Karpas-422 (cell line): Measurements from ENCODE around the gene ANKRD13C. TPM values are rescaled to one million over a fixed set of nuclear protein-coding genes. Genes with fewer than 3 reads are reported as not detected.

Experiments
- DNase-seq: peaks from one replicate; pipeline ENCODE4 v3.0.0-alpha.2; 2015
- H2AFZ ChIP-seq: fragments of 200-600 bp; sonication (generic); 2 replicates; pipeline ENCODE4 v1.6.1; 2014; ENCODE audit warnings: antibody characterized with exemption, low read length, mixed read lengths
- H3K27ac ChIP-seq: fragments of 200-600 bp; sonication (generic); 2 replicates; pipeline ENCODE4 v1.5.1; 2014; ENCODE audit warnings: mild to moderate bottlenecking, low read length, moderate library complexity
- H3K27me3 ChIP-seq: fragments of 200-600 bp; sonication (generic); 2 replicates; pipeline ENCODE4 v1.6.1; 2014; ENCODE audit warnings: low read length, mixed read lengths
- H3K36me3 ChIP-seq: fragments of 200-600 bp; sonication (generic); 2 replicates; pipeline ENCODE4 v1.6.1; 2014; ENCODE audit warnings: low read length, mixed read lengths; ENCODE audit not compliant: insufficient read depth
- H3K4me1 ChIP-seq: fragments of 200-600 bp; sonication (generic); 2 replicates; pipeline ENCODE4 v1.6.1; 2014; ENCODE audit warnings: mild to moderate bottlenecking, low read length, mixed read lengths
- H3K4me2 ChIP-seq: fragments of 200-600 bp; sonication (generic); 2 replicates; pipeline ENCODE4 v1.6.1; 2014; ENCODE audit warnings: low read length, low read depth, mild to moderate bottlenecking; ENCODE audit not compliant: poor library complexity, severe bottlenecking
- H3K4me3 ChIP-seq: fragments of 200-600 bp; sonication (generic); 2 replicates; pipeline ENCODE4 v1.5.1; 2014; ENCODE audit warnings: mild to moderate bottlenecking, antibody characterized with exemption, low read length, mixed read lengths
- H3K79me2 ChIP-seq: fragments of 200-600 bp; sonication (generic); 2 replicates; pipeline ENCODE4 v1.6.1; 2014; ENCODE audit warnings: mild to moderate bottlenecking, low read length, mixed read lengths
- H3K9ac ChIP-seq: fragments of 200-600 bp; sonication (generic); 2 replicates; pipeline ENCODE4 v1.6.0; 2014; ENCODE audit warnings: low read length
- H3K9me2 ChIP-seq: fragments of 200-600 bp; sonication (generic), shearing (Covaris generic); replicated peaks from 2 replicates; pipeline ENCODE4 v1.6.0; 2014; ENCODE audit warnings: mild to moderate bottlenecking, low read length, moderate library complexity; ENCODE audit not compliant: insufficient read depth
- H3K9me3 ChIP-seq: fragments of 300-700, 200-600 bp; sonication (generic); 2 replicates; pipeline ENCODE4 v1.6.1; 2014; ENCODE audit warnings: low read length, mixed read lengths
- H4K20me1 ChIP-seq: fragments of 200-600 bp; sonication (generic); 2 replicates; pipeline ENCODE4 v1.6.1; 2014; ENCODE audit warnings: mild to moderate bottlenecking, antibody characterized with exemption, low read length, low read depth; ENCODE audit not compliant: insufficient read depth
- total RNA-seq: library from RNA; depleted of rRNA; stranded (reverse); fragments of >200 nt; shearing (Covaris generic); gene quantifications from 2 replicates; pipeline ENCODE4 v1.2.3, GENCODE V29; 2014; ENCODE audit warnings: low replicate concordance

The ANKRD13C gene
- total RNA-seq, 1 experiment from 2014 or later, result 34.3 TPM

DNA sequence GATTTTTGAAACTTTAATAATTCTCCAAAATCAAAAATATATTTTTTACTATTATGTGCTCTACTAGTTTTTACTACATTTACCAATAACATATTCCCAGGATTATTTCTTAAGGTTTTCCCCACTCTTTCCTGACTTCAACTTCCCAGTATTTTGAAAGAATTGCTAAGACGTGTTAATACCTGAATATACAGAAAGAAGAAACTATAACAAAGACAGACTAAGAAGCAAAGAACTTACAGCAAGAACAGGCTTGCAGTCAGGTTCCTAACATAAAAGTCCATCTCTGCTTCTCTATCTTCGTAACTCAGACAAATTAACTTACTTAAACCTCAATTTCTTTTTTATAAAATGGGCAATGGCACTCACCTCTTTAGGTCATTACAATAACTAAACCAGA is 70.2 kb downstream of the ANKRD13C start:
- no peaks in the 10 kb centered on the region for H3K9me3 ChIP-seq
- H3K79me2 ChIP-seq, result peaks cover 48% of the 10 kb centered on the region
- H3K4me2 ChIP-seq, result no peak overlapping the region
- H3K9ac ChIP-seq, result no peak overlapping the region
- H3K27me3 ChIP-seq, result no peaks in the 10 kb centered on the region
- no peaks in the 10 kb centered on the region for H3K36me3 ChIP-seq
- H3K9me2 ChIP-seq, result no peaks in the 10 kb centered on the region
- no peak overlapping the region for H3K27ac ChIP-seq
- no peak for DNase-seq
- no peaks in the 10 kb centered on the region for H3K4me1 ChIP-seq
- H4K20me1 ChIP-seq, result no peaks in the 10 kb centered on the region
- H2AFZ ChIP-seq, result no peak overlapping the region
- H3K4me3 ChIP-seq, result no peak overlapping the region

- Histone ChIP-seq H3K9ac (no peak overlapping the region), H3K79me2 (peaks cover 39% of the 10 kb centered on the region), H3K27me3 (no peaks in the 10 kb centered on the region), H3K4me1 (no peaks in the 10 kb centered on the region), H3K4me2 (no peak overlapping the region), H2AFZ (no peak overlapping the region), H3K27ac (no peak overlapping the region), H4K20me1 (no peaks in the 10 kb centered on the region), H3K9me3 (no peaks in the 10 kb centered on the region), H3K4me3 (no peak overlapping the region), H3K36me3 (peaks cover 17% of the 10 kb centered on the region), H3K9me2 (no peaks in the 10 kb centered on the region)
- no peak for DNase-seq
These were observed 75.8 kb downstream of the ANKRD13C start for GRCh38 chr1:70278710-70279109.

DNA sequence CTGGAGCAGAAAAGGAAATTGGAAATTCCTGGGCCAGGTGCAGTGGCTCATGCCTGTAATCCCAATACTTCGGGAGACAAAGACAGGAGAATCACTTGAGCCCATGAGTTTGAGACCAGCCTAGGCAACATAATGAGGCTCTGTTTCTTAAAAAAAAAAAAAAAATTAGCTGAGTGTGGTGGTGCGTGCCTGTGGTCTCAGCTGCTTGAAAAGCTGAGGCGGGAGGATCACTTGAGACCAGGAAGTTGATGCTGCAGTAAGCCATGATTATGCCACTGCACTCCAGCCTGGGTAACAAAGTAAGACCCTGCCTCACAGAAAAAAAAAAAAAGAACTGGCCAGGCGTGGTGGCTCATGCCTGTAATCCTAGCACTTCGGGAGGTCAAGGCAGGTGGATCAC is 76.6 kb downstream of the ANKRD13C start:
- Histone ChIP-seq H3K27ac (no peak overlapping the region), H4K20me1 (no peaks in the 10 kb centered on the region), H3K9me3 (no peaks in the 10 kb centered on the region), H3K79me2 (peaks cover 43% of the 10 kb centered on the region), H3K4me3 (no peak overlapping the region), H2AFZ (no peak overlapping the region), H3K4me2 (no peak overlapping the region), H3K9ac (no peak overlapping the region), H3K9me2 (no peaks in the 10 kb centered on the region), H3K27me3 (no peaks in the 10 kb centered on the region), H3K36me3 (peaks cover 22% of the 10 kb centered on the region), H3K4me1 (no peaks in the 10 kb centered on the region)
- no peak for DNase-seq

DNA sequence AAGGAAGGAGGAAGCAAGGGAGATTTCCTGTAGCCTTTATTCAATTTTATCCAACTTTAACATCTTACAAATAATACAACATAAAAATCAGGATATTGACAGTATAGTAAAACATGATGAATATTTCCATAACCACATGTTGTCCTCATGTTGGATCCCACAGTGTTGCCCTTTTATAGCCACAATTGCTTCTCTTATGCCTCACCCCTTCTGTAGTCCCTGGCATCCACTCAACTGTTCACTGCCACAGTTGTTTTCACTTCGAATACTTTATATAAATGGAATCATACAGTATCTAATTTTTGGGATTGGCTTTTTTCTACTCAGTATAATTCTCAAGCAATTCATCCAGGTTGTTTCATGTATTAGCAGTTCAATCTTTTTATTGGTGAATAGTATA is 88.6 kb downstream of the ANKRD13C start:
- Histone ChIP-seq H3K4me2 (no peak overlapping the region), H3K9me3 (no peaks in the 10 kb centered on the region), H3K9ac (no peak overlapping the region), H2AFZ (no peak overlapping the region), H3K4me1 (no peaks in the 10 kb centered on the region), H3K4me3 (no peak overlapping the region), H3K79me2 (peaks cover 4% of the 10 kb centered on the region; the same call in 1 of the 2 replicates), H3K27me3 (no peaks in the 10 kb centered on the region), H3K9me2 (no peaks in the 10 kb centered on the region), H3K27ac (no peak overlapping the region), H3K36me3 (peaks cover 30% of the 10 kb centered on the region), H4K20me1 (no peaks in the 10 kb centered on the region)
- DNase-seq, result no peak

DNA sequence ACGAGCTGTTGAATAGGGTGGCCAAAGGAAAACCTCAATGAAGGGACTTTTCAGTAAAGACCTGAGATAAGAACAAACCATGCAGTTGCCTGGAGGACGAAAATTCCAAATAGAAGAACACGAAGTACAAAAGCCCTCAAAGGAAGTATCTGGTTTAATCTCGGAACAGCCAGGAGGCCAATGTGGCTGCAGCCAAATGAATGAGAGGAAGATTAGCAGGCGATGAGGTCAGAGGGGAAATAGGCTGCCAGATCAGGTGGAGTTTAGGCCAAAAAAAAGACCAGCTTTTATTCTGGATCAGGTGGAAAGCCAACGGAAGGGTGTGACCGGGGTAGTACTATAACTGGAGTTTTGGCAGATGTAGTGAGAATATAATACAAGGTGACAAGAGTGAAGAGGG is 89.7 kb downstream of the ANKRD13C start:
- H3K79me2 ChIP-seq, result peaks cover 4% of the 10 kb centered on the region; the same call in 1 of the 2 replicates
- H4K20me1 ChIP-seq, result no peaks in the 10 kb centered on the region
- no peak overlapping the region for H3K4me3 ChIP-seq
- H3K36me3 ChIP-seq, result peaks cover 26% of the 10 kb centered on the region
- no peaks in the 10 kb centered on the region for H3K27me3 ChIP-seq
- no peak overlapping the region for H2AFZ ChIP-seq
- H3K9me2 ChIP-seq, result no peaks in the 10 kb centered on the region
- H3K4me1 ChIP-seq, result no peaks in the 10 kb centered on the region
- no peaks in the 10 kb centered on the region for H3K9me3 ChIP-seq
- no peak overlapping the region for H3K27ac ChIP-seq
- DNase-seq, result no peak
- H3K4me2 ChIP-seq, result no peak overlapping the region
- H3K9ac ChIP-seq, result no peak overlapping the region

DNA sequence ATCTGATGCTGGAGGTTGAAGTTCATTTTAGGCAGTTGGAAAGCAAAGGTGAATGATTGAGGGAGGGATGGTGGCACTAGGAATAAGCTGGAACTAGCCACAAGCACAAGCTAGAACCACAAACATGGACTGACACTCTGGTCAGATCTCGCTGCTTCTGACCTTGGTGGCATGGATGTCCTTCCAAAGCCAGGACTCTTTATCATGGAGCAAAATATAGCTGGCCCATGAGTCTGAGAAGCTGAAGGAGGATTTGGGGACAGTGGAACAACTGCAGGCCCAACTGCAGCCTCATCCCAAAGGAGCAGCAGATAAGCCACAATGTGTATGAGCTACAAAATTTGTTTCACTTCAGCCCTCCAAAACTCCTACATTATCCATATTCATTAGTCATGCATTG is 97.9 kb downstream of the ANKRD13C start:
- Histone ChIP-seq H3K27me3 (no peaks in the 10 kb centered on the region), H3K4me2 (no peak overlapping the region)

DNA sequence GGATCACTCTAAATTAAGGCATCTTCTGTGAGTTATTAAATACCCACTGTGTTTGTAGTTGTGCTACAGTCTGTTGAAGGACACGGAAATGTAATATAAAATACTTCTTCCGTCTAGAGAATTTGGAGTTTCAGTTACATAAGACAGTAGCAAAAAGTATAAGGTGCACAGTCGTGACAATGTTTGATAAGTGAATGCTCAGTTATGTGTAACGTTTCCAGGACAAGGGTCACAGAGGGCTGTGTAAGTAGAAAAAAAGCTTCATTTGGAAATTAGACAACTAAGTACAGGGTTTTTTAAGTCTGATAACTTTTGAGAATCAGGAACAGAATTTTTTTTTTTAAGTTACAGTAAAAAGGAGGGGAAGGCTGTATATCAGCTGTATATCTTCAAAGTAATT is 105.8 kb downstream of the ANKRD13C start:
- DNase-seq, result no peak
- H3K9ac ChIP-seq, result no peak overlapping the region
- H3K4me2 ChIP-seq, result no peak overlapping the region
- H3K27ac ChIP-seq, result no peak overlapping the region
- no peaks in the 10 kb centered on the region for H3K27me3 ChIP-seq
- H3K36me3 ChIP-seq, result peaks cover 94% of the 10 kb centered on the region
- H3K79me2 ChIP-seq, result peaks cover 39% of the 10 kb centered on the region
- H3K4me3 ChIP-seq, result no peak overlapping the region
- peaks cover 4% of the 10 kb centered on the region; the same call in 1 of the 2 replicates for H4K20me1 ChIP-seq
- no peaks in the 10 kb centered on the region for H3K9me2 ChIP-seq
- no peak overlapping the region for H2AFZ ChIP-seq
- H3K4me1 ChIP-seq, result no peaks in the 10 kb centered on the region
- no peaks in the 10 kb centered on the region for H3K9me3 ChIP-seq

More for the DNA sequence above, 97.9 kb downstream of the ANKRD13C start:
- no peaks in the 10 kb centered on the region for H3K9me2 ChIP-seq
- no peak for DNase-seq
- H3K4me3 ChIP-seq, result no peak overlapping the region
- H4K20me1 ChIP-seq, result no peaks in the 10 kb centered on the region
- H3K9me3 ChIP-seq, result no peaks in the 10 kb centered on the region
- H3K36me3 ChIP-seq, result peaks cover 16% of the 10 kb centered on the region; the same call in 1 of the 2 replicates
- H3K4me1 ChIP-seq, result no peaks in the 10 kb centered on the region
- no peak overlapping the region for H3K27ac ChIP-seq
- no peak overlapping the region for H2AFZ ChIP-seq
- no peak overlapping the region for H3K9ac ChIP-seq
- no peaks in the 10 kb centered on the region for H3K79me2 ChIP-seq

GRCh38 chr1:70247768-70248167 is 106.8 kb downstream of the ANKRD13C start:
- Histone ChIP-seq H3K9ac (no peak overlapping the region), H3K79me2 (peaks cover 47% of the 10 kb centered on the region), H3K27me3 (no peaks in the 10 kb centered on the region), H2AFZ (no peak overlapping the region), H4K20me1 (peaks cover 4% of the 10 kb centered on the region; the same call in 1 of the 2 replicates), H3K4me3 (no peak overlapping the region), H3K27ac (no peak overlapping the region), H3K4me1 (no peaks in the 10 kb centered on the region), H3K9me2 (no peaks in the 10 kb centered on the region), H3K9me3 (no peaks in the 10 kb centered on the region), H3K36me3 (peaks cover 98% of the 10 kb centered on the region), H3K4me2 (no peak overlapping the region)
- no peak for DNase-seq

DNA sequence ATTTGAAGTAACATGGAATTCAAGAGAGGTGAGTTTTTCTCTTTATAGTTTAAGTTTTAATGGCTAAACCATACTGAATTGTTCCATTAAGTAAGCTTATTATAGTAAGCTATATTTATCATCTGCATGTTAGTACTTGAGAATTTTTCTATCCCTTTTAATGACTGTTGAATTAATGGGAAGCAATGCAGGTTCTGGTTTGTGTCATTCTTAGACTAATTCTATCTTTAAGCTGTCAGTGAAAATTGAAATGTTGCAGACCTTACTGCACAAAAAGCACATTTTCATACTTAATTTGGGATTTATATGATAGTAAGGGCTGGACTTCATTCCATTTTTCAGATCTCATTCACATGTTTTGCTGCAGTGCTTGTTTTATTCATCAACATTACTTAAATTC is 107.4 kb downstream of the ANKRD13C start:
- Histone ChIP-seq H3K27ac (no peak overlapping the region), H3K9ac (no peak overlapping the region), H3K4me1 (no peaks in the 10 kb centered on the region), H3K4me3 (no peak overlapping the region), H3K27me3 (no peaks in the 10 kb centered on the region), H3K9me3 (no peaks in the 10 kb centered on the region), H4K20me1 (peaks cover 4% of the 10 kb centered on the region; the same call in 1 of the 2 replicates), H3K79me2 (peaks cover 51% of the 10 kb centered on the region), H2AFZ (no peak overlapping the region), H3K36me3 (peaks cover 98% of the 10 kb centered on the region), H3K9me2 (no peaks in the 10 kb centered on the region), H3K4me2 (no peak overlapping the region)
- DNase-seq, result no peak
